GM08714 (cell line): ENCODE measurements around the gene MBLAC1.

Experiments
- H3K4me3 ChIP-seq: fragments of 200-500 bp; sonication (Bioruptor generic); 2 replicates; pipeline ENCODE4 v1.5.1; 2014; ENCODE audit warnings: mild to moderate bottlenecking, low read length, inconsistent platforms
- ZNF274 ChIP-seq: IDR thresholded peaks from 2 replicates; pipeline ENCODE4 v1.6.1; 2012; ENCODE audit warnings: mild to moderate bottlenecking, low read depth, low read length

MBLAC1 gene, protein sequence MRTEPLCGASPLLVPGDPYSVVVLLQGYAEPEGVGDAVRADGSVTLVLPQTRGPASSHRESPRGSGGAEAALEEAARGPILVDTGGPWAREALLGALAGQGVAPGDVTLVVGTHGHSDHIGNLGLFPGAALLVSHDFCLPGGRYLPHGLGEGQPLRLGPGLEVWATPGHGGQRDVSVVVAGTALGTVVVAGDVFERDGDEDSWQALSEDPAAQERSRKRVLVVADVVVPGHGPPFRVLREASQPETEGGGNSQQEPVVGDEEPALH

DNA sequence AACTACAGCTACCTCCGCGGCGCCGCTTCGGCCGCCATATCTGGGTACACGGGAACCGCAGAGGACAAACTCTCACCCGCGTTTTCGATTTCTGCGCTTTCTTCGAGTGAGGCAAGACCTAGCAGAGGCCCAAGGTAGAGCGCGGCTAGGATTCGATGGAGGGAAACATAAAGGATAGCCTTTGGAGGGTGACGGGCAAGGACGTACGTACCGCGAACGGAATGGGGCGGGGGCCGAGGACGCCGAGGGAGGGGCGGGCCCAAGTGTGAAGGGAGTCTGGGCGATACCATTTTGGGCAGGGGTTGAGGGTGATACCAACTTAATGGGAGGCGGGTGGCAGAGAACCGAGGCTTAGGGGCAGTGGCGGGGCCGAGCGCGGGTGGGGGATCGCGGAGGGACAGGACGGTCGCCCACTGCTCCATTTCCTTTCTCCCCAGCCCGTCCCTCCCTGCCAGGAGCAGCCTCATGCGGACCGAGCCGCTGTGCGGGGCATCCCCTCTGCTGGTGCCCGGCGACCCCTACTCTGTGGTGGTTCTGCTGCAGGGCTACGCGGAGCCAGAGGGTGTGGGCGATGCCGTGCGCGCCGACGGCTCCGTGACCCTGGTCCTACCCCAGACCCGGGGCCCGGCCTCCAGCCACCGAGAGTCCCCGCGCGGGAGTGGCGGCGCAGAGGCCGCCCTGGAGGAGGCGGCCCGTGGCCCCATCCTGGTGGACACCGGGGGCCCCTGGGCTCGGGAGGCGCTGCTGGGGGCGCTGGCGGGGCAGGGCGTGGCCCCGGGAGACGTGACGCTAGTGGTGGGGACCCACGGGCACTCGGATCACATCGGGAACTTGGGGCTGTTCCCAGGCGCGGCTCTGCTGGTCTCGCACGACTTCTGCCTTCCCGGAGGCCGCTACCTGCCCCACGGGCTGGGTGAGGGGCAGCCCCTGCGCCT lies at the start of gene MBLAC1:
MBLAC1 (plus strand) TSS at position 37 of the 935 bp plus-strand sequence; CDS start at position 466, 429 bp downstream.
- TF ChIP-seq ZNF274, result no peak
- peak within 1 kb of the TSS; percentile 86 for H3K4me3 ChIP-seq

DNA sequence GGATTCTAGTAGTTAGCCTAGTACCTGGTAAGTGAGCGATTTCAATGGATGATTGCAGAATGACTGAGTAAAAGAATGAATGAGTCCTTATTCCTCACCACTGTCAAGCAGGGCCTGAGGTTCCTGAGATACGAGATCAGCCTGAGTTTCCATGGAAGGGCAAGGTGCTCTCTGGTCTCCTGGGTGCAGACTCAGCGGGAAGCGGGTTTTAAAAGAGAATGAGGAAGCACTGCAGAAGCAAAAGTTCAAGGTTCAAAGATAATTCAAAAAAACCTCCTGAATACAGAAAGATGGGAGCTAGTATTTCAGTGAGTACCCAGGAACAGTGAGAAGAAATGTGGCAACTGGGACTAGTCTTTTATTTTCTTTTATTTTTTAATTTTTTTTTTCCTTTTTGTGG lies 49.6 kb upstream of the MBLAC1 start:
- H3K4me3 ChIP-seq, result no peak overlapping the region
- no peak for TF ChIP-seq ZNF274

DNA sequence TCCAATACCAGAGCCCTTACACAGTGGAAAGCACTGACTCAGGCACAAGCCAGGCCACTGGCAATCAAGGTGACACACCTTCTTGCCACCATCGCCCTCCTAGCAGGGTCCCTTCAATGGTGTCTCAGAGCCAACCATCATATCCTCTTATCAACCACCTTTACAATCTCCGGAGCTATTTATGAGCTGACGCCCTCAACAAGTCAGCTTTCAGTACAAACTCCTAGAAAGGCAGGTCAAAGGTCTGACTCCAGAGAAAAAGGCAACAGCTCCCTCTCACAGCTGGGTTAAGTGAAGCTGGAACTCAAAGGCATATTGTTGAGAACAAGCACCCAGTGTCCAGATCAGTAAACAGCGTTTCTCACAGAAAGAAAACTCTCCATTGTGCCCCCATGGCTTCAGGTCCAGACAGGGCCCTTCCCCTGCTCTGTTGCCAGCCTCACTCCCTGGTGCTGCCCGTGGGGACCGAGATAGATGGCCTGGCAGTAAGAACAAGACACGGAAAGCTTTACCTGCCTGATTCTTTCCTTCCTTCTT lies 47.7 kb upstream of the MBLAC1 start:
- TF ChIP-seq ZNF274, result no peak
- H3K4me3 ChIP-seq, result no peak overlapping the region

DNA sequence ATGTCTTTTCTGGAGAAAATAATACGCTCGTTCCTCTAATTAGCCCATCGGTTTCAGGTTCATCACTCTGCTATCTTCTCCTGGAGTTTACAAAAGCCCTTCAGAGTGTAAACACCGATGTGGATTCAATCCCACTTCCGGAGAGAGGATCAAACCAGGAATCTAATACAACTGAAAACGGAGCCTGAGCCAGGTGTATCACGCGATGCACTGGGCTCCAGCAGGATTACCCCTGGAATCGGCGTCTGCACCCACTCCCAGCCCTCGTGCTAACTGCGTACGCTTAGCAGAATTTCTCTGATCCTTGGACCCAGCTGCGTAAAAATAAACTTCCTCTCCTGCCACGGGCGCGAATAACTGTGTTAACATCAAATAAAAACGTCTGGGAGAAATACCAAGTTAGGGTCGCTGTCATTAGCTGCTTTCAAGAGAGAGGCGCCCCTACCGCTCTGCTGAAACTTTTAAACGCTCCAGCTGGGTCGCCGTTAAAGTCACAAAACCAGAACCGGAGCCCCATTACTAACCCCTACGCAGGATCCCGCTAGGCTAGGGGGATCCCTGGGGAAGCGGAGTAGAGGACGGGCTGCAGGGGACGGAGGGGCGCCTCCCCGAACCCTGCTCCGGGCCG lies 45.7 kb upstream of the MBLAC1 start:
- TF ChIP-seq ZNF274, result no peak
- H3K4me3 ChIP-seq, result peak overlapping the region; percentile 100

- no peak for TF ChIP-seq ZNF274
- peak within 1 kb of the TSS; percentile 100 for H3K4me3 ChIP-seq
Observed at GRCh38 chr7:100081535-100082102, 45.1 kb upstream of the MBLAC1 start, which contains the start of gene ZNF3. TSS of gene ZNF3 (minus strand) at chr7:100081723. CDS start at chr7:100077357, 4,366 bp downstream.

- no peak overlapping the region for H3K4me3 ChIP-seq
- TF ChIP-seq ZNF274, result no peak
Observed at GRCh38 chr7:100082978-100083377, 43.8 kb upstream of the MBLAC1 start.

DNA sequence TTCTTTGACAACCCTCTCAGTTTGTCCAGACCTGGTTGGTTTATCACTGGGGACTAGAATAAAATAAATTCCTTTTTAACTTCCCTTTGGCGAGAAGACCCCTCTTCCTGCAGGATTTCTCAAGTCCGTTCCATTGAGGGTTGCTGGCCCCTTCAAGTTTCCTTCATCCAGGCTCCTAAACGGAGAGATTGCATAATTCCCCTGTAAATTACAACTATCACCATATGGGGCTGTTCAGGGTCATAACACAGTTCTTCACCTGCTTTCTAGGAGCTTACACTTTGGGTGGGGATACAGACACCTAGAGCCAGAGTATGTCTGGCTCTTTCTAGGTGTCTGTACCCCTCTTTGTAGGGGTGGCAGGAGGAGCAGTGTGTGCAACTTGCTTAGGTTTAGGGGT lies 41.3 kb upstream of the MBLAC1 start:
- TF ChIP-seq ZNF274, result no peak
- no peak overlapping the region for H3K4me3 ChIP-seq

- no peak for TF ChIP-seq ZNF274
- H3K4me3 ChIP-seq, result no peak overlapping the region
Observed at GRCh38 chr7:100087055-100087750, 39.6 kb upstream of the MBLAC1 start.

DNA sequence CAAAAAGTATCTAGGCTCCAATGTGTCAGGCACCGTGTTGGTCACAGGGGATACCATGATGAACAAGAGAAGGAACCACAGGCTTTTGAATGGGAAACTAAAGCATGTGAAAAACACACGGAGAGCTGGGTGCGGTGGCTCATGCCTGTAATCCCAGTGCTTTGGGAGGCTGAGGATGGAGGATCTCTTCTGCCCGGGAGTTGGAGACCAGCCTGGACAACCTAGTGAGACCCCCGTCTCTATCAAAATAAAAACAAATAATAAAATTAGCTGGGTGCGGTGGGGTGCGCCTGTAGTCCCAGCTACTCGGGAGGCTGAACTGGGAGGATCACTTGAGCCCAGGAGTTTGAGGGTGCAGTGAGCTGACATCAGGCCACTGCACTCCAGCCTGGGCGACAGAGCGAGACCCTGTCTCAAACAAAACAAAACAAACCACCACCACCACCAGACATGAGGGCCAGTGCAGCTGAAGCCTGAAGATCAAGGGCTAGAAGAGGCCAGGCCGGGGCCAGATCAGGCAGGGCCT lies 38.6 kb upstream of the MBLAC1 start:
- no peak for TF ChIP-seq ZNF274

DNA sequence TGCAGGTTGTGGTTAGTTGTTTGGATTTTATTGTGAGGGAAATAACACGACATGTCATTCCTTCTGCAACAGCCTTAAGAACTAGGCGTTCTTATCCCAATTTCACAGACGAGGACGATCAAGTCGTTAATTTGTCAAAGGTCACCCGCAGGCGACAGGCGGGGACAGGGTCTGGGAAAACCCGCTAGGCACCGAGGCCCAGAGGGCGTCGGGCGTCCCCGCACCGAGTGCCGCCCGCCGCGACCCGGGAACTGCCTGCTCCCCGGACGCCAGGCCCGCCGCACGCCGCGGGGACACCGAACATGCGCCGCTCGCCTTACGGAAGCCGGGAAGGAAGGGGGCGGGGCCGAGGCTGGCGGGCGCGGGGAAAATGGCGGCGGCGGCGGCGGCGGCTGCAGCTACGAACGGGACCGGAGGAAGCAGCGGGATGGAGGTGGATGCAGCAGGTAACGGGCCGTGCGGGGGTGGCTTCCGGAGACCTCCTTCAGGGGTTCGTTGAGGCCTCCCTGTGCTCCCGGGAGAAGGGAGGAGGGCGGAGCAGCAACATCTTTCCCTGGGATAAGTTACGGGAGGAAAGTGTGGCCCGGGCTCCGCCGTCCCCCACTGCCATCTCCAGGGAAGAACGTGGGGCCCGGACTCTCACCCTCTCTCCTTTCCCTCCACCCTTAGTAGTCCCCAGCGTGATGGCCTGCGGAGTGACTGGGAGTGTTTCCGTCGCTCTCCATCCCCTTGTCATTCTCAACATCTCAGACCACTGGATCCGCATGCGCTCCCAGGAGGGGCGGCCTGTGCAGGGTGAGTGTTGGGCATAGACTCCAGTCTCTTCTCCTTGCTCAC lies 37.9 kb upstream of the MBLAC1 start, which contains the start of gene COPS6:
COPS6 (plus strand) TSS at position 349 of the 837 bp plus-strand sequence; CDS start at position 371, 22 bp downstream.
- no peak for TF ChIP-seq ZNF274
- peak within 1 kb of the TSS; percentile 87 for H3K4me3 ChIP-seq

More for the DNA sequence above, 38.6 kb upstream of the MBLAC1 start:
- H3K4me3 ChIP-seq, result peak overlapping the region; percentile 87; the same call in 1 of the 2 replicates

DNA sequence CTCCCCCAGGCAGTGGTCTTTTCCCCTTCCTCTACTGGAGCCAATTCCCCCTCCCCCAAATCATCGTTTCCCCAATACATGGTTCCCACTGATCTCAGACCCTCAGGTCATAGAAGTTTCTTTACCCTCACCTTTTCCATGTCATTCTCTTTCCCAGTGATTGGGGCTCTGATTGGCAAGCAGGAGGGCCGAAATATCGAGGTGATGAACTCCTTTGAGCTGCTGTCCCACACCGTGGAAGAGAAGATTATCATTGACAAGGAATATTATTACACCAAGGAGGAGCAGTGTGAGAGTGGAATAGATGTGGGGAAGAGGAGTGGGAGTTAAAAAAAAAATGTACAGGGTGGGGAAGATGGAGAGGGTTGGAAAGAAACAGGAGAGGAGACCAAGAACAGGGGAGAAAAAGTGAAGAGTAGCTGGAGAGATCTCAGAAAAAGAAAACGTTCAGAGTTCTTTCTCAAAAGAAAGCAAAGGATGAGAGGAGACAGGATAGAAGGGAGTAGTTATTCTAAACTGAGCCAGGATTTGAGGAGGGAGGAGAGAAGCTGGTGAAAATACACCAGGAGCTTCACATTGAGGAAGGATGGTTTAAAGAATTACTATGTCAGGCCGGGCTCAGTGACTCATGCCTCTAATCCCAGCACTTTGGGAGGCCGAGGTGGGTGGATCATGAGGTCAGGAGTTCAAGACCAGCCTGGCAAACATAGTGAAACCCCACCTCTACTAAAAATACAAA lies 37.1 kb upstream of the MBLAC1 start:
- TF ChIP-seq ZNF274, result no peak
- H3K4me3 ChIP-seq, result peak overlapping the region; percentile 87
